GM19467 (cell line): ENCODE measurements around the gene RAB43.
"Not testable (repeated sequence)": the region's sequence is repeated elsewhere in the genome, so short reads cannot be mapped to it uniquely, and the experiment has no call there.

ENCODE experiments used
- ATAC-seq: cut with Tn5 transposase; IDR thresholded peaks from one replicate; pipeline ENCODE4 v1.9.1; 2021; ENCODE audit warnings: mild to moderate bottlenecking, moderate library complexity; ENCODE audit not compliant: unreplicated experiment

RAB43 gene

GRCh38 chr3:129121792-129122411 lies at the start of gene RAB43:
TSS of gene RAB43 (minus strand) at chr3:129121804. CDS start at chr3:129121489, 315 bp downstream.
- peak; percentile 42 for ATAC-seq

- no peak for ATAC-seq
Measured at GRCh38 chr3:129166579-129167332, 45.2 kb upstream of the RAB43 start.

- ATAC-seq = not testable (repeated sequence)
Measured at GRCh38 chr3:129165594-129165993, 44.0 kb upstream of the RAB43 start.

GRCh38 chr3:129164500-129164899 lies 42.9 kb upstream of the RAB43 start:
- ATAC-seq = no peak

GRCh38 chr3:129162729-129163579 lies 41.4 kb upstream of the RAB43 start:
- ATAC-seq = no peak

GRCh38 chr3:129161860-129162271 lies 40.3 kb upstream of the RAB43 start:
- ATAC-seq = no peak

- ATAC-seq = peak; percentile 80
Measured at GRCh38 chr3:129160891-129161859, 39.6 kb upstream of the RAB43 start, which contains the start of gene ISY1. TSS of gene ISY1 (minus strand) at chr3:129161063. CDS start at chr3:129160975, 88 bp downstream.

GRCh38 chr3:129144786-129145185 lies 23.2 kb upstream of the RAB43 start:
- ATAC-seq = no peak

- not testable (repeated sequence) for ATAC-seq
Measured at GRCh38 chr3:129141011-129141410, 19.4 kb upstream of the RAB43 start.

GRCh38 chr3:129139911-129140310 lies 18.3 kb upstream of the RAB43 start:
- no peak for ATAC-seq

- not testable (repeated sequence) for ATAC-seq
Measured at GRCh38 chr3:129136275-129136674, 14.7 kb upstream of the RAB43 start.

GRCh38 chr3:129132097-129132866 lies 10.7 kb upstream of the RAB43 start:
- no peak for ATAC-seq

- ATAC-seq = no peak
Measured at GRCh38 chr3:129131465-129132088, 10.0 kb upstream of the RAB43 start.

- ATAC-seq = no peak
Measured at GRCh38 chr3:129130291-129130813, 8.7 kb upstream of the RAB43 start.

- ATAC-seq = no peak
Measured at GRCh38 chr3:129128357-129129155, 7.0 kb upstream of the RAB43 start.

GRCh38 chr3:129126726-129127280 lies 5.2 kb upstream of the RAB43 start:
- ATAC-seq = no peak

- ATAC-seq = no peak
Measured at GRCh38 chr3:129123314-129124060, 1.9 kb upstream of the RAB43 start.
